Nephron progenitor cell (in vitro differentiated cells): ENCODE measurements around the gene LAMB4.

Experiments used
- DNase-seq: peaks from one replicate; pipeline ENCODE4 v3.0.0; 2021
- H3K27ac Mint-ChIP-seq: 2 replicates; pipeline ENCODE4 v1.8.0; 2021; ENCODE audit warnings: mild to moderate bottlenecking, moderate library complexity, mixed read lengths
- H3K27me3 Mint-ChIP-seq: 2 replicates; pipeline ENCODE4 v1.8.0; 2021; ENCODE audit warnings: mild to moderate bottlenecking, low read depth, mixed read lengths; ENCODE audit not compliant: poor library complexity
- H3K36me3 Mint-ChIP-seq: 2 replicates; pipeline ENCODE4 v1.8.0; 2021; ENCODE audit warnings: low read depth, mixed read lengths
- H3K4me1 Mint-ChIP-seq: 2 replicates; pipeline ENCODE4 v1.8.0; 2021; ENCODE audit warnings: mixed read lengths
- H3K4me3 Mint-ChIP-seq: 2 replicates; pipeline ENCODE4 v1.8.0; 2021; ENCODE audit warnings: mild to moderate bottlenecking, moderate library complexity, mixed read lengths
- H3K9me3 Mint-ChIP-seq: 2 replicates; pipeline ENCODE4 v1.8.0; 2021; ENCODE audit warnings: mild to moderate bottlenecking, moderate library complexity, mixed read lengths
- TF ChIP-seq, protein P1 (sequence below): fragments of 200-600 bp; sonication (generic); IDR thresholded peaks from 2 replicates; pipeline ENCODE4 v1.5.0; 2021; ENCODE audit warnings: antibody characterized with exemption

LAMB4 gene

DNA sequence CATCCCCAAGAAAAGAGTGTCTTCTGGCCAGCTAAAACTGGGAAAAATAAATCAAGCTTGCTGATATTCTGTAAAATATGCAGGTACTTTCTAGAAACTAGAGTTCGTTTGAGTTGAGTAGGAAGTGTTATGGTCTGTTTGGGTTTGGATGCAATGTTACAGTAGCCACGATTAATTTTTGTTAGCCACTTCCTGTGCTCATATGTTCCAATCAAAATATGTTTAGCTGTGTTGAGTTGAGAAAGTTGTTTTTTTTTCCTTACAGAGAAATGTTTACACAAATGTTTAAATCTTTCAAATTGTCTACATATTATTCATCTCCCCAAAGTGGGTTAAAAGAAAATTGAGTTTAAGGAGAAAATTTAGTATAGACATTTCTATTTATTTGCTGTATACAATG lies 115.9 kb downstream of the LAMB4 start:
- Mint-ChIP-seq H3K27me3 (no peaks in the 10 kb centered on the region), H3K27ac (no peak overlapping the region), H3K9me3 (no peaks in the 10 kb centered on the region), H3K4me3 (no peak overlapping the region), H3K4me1 (peaks cover 30% of the 10 kb centered on the region), H3K36me3 (no peaks in the 10 kb centered on the region)
- DNase-seq: no peak
- TF ChIP-seq, protein P1, sequence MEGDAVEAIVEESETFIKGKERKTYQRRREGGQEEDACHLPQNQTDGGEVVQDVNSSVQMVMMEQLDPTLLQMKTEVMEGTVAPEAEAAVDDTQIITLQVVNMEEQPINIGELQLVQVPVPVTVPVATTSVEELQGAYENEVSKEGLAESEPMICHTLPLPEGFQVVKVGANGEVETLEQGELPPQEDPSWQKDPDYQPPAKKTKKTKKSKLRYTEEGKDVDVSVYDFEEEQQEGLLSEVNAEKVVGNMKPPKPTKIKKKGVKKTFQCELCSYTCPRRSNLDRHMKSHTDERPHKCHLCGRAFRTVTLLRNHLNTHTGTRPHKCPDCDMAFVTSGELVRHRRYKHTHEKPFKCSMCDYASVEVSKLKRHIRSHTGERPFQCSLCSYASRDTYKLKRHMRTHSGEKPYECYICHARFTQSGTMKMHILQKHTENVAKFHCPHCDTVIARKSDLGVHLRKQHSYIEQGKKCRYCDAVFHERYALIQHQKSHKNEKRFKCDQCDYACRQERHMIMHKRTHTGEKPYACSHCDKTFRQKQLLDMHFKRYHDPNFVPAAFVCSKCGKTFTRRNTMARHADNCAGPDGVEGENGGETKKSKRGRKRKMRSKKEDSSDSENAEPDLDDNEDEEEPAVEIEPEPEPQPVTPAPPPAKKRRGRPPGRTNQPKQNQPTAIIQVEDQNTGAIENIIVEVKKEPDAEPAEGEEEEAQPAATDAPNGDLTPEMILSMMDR: no peak

DNA sequence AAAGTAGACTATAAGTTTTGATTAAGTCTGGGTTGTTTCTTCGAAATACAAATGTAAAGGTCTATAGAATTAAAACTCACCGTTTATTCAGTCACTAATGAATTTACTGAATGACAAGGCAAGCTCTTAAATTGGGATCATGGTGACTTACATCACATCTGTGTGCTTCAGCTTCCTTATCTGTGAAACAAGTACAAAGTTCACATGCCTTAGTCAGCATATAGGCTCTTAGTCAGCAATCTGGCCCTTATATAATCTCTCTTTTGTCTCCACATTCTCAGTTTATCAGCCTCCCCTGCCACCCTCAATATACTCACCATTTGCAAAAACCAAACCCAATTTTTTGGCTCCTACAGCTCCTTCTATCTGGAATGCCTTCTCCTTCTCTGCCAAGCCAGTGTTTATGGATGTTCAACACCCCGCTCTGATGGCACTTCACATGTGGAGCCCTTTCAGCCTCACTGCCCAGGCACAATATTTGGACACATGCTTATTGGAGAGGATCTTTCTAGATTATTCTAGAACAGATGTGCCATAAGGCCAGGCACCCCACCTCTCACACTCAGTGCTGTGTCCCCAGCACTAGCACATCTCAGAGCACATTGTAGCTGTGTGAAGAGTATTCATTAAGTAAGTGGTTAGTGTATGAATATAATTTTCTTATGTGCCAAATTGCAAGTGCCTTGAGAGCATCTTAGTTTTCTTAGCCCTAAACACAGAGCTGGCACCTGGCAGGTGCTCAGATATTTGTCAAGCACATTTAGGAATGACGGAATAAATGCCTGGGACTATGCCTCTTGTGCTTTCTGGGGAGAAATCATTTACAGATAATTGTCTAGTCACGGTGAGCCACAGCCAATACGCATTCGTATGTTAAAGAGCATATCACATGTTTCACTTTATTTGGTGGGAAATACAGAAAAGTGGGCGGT lies 117.4 kb downstream of the LAMB4 start:
- DNase-seq: no peak
- H3K27ac Mint-ChIP-seq: no peak overlapping the region

DNA sequence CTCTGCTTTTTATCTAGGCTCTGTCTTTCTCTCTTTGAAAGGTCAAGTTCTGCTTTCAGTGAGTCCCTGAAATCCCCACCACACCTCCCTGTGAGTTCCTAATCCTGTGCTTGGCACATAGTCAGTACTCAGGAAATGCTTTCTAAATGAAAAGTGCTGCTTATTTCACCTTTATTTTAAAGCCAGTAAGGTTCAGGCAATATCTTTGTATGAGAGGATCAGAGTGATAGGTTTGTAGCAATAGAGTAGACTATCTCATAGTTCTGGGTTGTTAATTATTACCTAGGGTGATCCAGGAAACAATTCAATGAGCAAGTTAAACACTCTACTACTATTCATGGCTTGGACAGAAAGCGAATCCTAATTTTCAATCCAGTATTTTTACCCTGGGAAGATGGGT lies 119.8 kb downstream of the LAMB4 start:
- peaks cover 33% of the 10 kb centered on the region for H3K27me3 Mint-ChIP-seq
- DNase-seq: no peak
- no peak overlapping the region for H3K4me3 Mint-ChIP-seq
- TF ChIP-seq, protein P1: no peak
- no peaks in the 10 kb centered on the region for H3K36me3 Mint-ChIP-seq
- no peaks in the 10 kb centered on the region for H3K4me1 Mint-ChIP-seq
- H3K27ac Mint-ChIP-seq: no peak overlapping the region
- no peaks in the 10 kb centered on the region for H3K9me3 Mint-ChIP-seq

More for the DNA sequence above, 117.4 kb downstream of the LAMB4 start:
- Mint-ChIP-seq H3K4me3 (no peak overlapping the region), H3K9me3 (no peaks in the 10 kb centered on the region), H3K4me1 (peaks cover 18% of the 10 kb centered on the region), H3K36me3 (no peaks in the 10 kb centered on the region), H3K27me3 (peaks cover 9% of the 10 kb centered on the region)
- TF ChIP-seq, protein P1: no peak

DNA sequence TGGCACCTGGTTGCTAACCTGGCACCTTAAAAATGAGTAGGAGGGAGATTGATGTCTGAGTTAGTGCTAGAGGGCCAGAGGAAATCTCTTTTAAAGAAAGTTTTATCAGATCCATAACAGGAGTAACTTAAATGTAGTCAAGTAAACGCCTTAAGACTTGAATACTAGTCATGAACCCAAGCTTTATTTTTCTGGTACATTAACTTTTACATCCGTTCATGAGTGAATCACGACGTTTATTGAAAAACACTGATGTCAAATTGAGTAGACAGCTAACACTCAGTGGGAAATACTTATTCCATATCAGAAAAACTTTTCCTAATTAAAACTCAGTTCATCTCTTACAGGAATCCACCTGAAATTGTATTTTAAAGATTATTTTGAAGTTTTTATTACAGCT lies 120.3 kb downstream of the LAMB4 start:
- peaks cover 38% of the 10 kb centered on the region for H3K27me3 Mint-ChIP-seq
- DNase-seq: no peak
- TF ChIP-seq, protein P1: no peak

DNA sequence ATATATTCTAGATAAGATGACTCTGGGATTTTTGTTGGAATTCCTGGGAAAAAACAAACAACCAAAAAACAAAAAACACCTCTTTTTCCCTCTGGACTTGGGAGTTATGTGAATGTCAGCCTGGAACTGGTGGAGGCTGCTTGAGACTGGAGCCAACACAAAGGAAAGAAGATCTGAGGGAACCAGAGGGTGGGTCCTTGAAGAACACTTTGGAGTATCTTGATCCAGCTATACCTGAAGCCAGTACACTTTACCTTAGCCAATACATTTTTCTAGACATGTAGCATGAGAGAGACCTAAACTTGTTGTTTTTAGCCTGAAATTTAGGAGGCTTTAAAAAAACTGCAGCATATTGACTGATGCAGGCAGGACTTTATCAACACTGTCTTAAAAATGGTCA lies 121.3 kb downstream of the LAMB4 start:
- Mint-ChIP-seq H3K9me3 (no peaks in the 10 kb centered on the region), H3K36me3 (no peaks in the 10 kb centered on the region)
- TF ChIP-seq, protein P1: no peak

More for the DNA sequence above, 120.3 kb downstream of the LAMB4 start:
- no peak overlapping the region for H3K27ac Mint-ChIP-seq
- no peaks in the 10 kb centered on the region for H3K36me3 Mint-ChIP-seq
- H3K9me3 Mint-ChIP-seq: no peaks in the 10 kb centered on the region
- H3K4me1 Mint-ChIP-seq: peaks cover 4% of the 10 kb centered on the region
- no peak overlapping the region for H3K4me3 Mint-ChIP-seq

DNA sequence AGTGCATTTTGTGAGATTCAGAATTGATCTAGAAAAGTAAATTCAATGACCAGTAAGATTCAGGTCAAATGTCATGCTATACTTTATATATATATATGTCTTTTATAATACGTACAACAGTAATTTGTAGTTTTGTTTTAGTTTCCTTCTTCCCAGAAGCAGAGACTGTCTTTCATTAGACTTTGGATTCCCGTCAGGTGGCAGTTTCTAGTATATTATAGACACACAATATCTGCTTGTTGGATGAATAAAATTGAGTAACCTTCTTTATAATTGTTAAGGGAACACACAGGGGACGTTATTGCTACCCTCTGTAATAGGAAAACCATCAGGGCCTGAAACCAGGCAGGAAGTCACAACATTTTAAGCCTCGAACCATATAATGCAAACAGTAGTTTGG lies 121.9 kb downstream of the LAMB4 start:
- H3K27me3 Mint-ChIP-seq: peaks cover 53% of the 10 kb centered on the region
- TF ChIP-seq, protein P1: no peak

More for the DNA sequence above, 121.3 kb downstream of the LAMB4 start:
- no peak overlapping the region for H3K27ac Mint-ChIP-seq
- peaks cover 14% of the 10 kb centered on the region for H3K4me1 Mint-ChIP-seq
- no peak overlapping the region for H3K4me3 Mint-ChIP-seq
- peaks cover 48% of the 10 kb centered on the region for H3K27me3 Mint-ChIP-seq
- no peak for DNase-seq

More for the DNA sequence above, 121.9 kb downstream of the LAMB4 start:
- no peaks in the 10 kb centered on the region for H3K9me3 Mint-ChIP-seq
- no peak overlapping the region for H3K27ac Mint-ChIP-seq
- no peak for DNase-seq
- no peaks in the 10 kb centered on the region for H3K36me3 Mint-ChIP-seq
- no peak overlapping the region for H3K4me3 Mint-ChIP-seq
- peaks cover 16% of the 10 kb centered on the region for H3K4me1 Mint-ChIP-seq
